ENCODE data around the gene USP21. TPM values are rescaled to one million over a fixed set of nuclear protein-coding genes. Genes with fewer than 3 reads are reported as not detected.

USP21 gene
- total RNA-seq, 4 donors from 2014 or later, result 13.7 to 28.8 (median 25.3) TPM

GRCh38 chr1:161158316-161159010 is 837 bp upstream of the USP21 start:
- 57 to 70% methylated on average over 9 of the region's 9 CpGs for whole genome bisulfite sequencing, 2 donors
- TF ChIP-seq, protein P1, sequence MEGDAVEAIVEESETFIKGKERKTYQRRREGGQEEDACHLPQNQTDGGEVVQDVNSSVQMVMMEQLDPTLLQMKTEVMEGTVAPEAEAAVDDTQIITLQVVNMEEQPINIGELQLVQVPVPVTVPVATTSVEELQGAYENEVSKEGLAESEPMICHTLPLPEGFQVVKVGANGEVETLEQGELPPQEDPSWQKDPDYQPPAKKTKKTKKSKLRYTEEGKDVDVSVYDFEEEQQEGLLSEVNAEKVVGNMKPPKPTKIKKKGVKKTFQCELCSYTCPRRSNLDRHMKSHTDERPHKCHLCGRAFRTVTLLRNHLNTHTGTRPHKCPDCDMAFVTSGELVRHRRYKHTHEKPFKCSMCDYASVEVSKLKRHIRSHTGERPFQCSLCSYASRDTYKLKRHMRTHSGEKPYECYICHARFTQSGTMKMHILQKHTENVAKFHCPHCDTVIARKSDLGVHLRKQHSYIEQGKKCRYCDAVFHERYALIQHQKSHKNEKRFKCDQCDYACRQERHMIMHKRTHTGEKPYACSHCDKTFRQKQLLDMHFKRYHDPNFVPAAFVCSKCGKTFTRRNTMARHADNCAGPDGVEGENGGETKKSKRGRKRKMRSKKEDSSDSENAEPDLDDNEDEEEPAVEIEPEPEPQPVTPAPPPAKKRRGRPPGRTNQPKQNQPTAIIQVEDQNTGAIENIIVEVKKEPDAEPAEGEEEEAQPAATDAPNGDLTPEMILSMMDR (IDR thresholded peaks at IDR 0.05), result no peak
- no peak for TF ChIP-seq POLR2A (IDR thresholded peaks at IDR 0.05)
- no peak overlapping the region for H3K4me3 ChIP-seq (ENCODE audit: low read depth, poor library complexity, severe bottlenecking)
- intact Hi-C loops (cut with DNase I; ENCODE audit: low total_unique reads), result no loop called here
- no peak for DNase-seq (ENCODE audit: low spot score in 2 of 2)

DNA sequence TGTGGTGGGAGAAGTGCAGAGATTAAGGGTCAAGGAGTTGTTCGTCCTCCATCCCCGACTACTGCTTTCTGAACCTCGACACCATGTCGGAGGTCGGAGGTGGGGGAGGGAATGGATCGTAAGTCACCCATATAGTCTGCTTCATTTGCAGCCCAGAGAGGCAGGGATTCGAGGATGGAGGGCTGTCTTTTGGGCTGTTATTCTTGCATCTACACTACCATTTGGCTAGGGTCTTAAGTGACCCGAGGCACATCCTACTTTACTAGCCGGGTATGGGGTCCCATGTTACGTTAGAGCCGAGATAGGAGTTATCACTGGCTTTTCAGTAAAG is 578 bp downstream of the USP21 start:
- H3K4me3 ChIP-seq (ENCODE audit: low read depth, poor library complexity, severe bottlenecking), result peak overlapping the region; percentile 98
- DNase-seq (ENCODE audit: low spot score in 2 of 2), result no peak
- WGBS, 2 donors, result 5 to 11% methylated on average over 11 of the region's 11 CpGs
- no peak for TF ChIP-seq POLR2A (IDR thresholded peaks at IDR 0.05)
- TF ChIP-seq, protein P1 (IDR thresholded peaks at IDR 0.05), result no peak
- intact Hi-C loops (cut with DNase I; ENCODE audit: low total_unique reads), result no loop called here

DNA sequence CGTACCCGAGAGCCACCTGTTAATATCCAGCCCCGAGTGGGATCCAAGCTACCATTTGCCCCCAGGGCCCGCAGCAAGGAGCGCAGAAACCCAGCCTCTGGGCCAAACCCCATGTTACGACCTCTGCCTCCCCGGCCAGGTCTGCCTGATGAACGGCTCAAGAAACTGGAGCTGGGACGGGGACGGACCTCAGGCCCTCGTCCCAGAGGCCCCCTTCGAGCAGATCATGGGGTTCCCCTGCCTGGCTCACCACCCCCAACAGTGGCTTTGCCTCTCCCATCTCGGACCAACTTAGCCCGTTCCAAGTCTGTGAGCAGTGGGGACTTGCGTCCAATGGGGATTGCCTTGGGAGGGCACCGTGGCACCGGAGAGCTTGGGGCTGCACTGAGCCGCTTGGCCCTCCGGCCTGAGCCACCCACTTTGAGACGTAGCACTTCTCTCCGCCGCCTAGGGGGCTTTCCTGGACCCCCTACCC is 1.4 kb downstream of the USP21 start:
- DNase-seq (ENCODE audit: low spot score in 2 of 2), result no peak
- WGBS, 2 donors, result 91 to 92% methylated on average over 22 of the region's 22 CpGs
- no peak overlapping the region for H3K4me3 ChIP-seq (ENCODE audit: low read depth, poor library complexity, severe bottlenecking)
- no peak for TF ChIP-seq POLR2A (IDR thresholded peaks at IDR 0.05)
- TF ChIP-seq, protein P1 (IDR thresholded peaks at IDR 0.05), result no peak
- intact Hi-C loops (cut with DNase I; ENCODE audit: low total_unique reads), result no loop called here

DNA sequence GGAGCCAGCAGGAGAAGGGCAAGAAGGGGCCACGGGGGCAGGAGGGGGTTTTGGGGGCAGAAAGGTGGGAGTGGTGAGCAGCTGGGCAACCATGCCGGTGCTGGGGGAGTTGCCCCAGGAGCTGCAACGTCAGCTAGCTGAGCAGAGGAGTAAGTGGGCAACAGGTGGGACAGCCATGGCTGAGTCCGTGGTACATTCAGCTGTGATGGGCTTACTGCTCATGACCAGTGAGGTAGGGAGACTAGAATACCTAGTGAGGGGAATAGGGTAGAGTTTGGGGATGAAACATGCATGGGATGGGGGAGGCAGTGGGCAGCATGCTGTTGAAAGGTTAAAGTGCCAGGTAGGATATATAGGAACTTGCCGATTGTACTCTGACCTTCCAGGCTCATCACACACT is 2.4 kb downstream of the USP21 start:
- intact Hi-C loops (cut with DNase I; ENCODE audit: low total_unique reads), result no loop called here
- no peak for DNase-seq (ENCODE audit: low spot score in 2 of 2)
- 81 to 88% methylated on average over 5 of the region's 5 CpGs for WGBS, 2 donors
- no peak overlapping the region for H3K4me3 ChIP-seq (ENCODE audit: low read depth, poor library complexity, severe bottlenecking)
- TF ChIP-seq POLR2A (IDR thresholded peaks at IDR 0.05), result no peak
- TF ChIP-seq, protein P1 (IDR thresholded peaks at IDR 0.05), result no peak

GRCh38 chr1:161162052-161162451 is 2.8 kb downstream of the USP21 start:
- DNase-seq (ENCODE audit: low spot score in 2 of 2), result no peak
- no peak overlapping the region for H3K4me3 ChIP-seq (ENCODE audit: low read depth, poor library complexity, severe bottlenecking)
- intact Hi-C loops (cut with DNase I; ENCODE audit: low total_unique reads), result no loop called here
- no peak for TF ChIP-seq POLR2A (IDR thresholded peaks at IDR 0.05)
- TF ChIP-seq, protein P1 (IDR thresholded peaks at IDR 0.05), result no peak
- WGBS, 2 donors, result 79 to 85% methylated on average over 7 of the region's 7 CpGs

- WGBS, 2 donors, result 93 to 94% methylated on average over 10 of the region's 10 CpGs
- intact Hi-C loops (cut with DNase I; ENCODE audit: low total_unique reads), result no loop called here
- no peak overlapping the region for H3K4me3 ChIP-seq (ENCODE audit: low read depth, poor library complexity, severe bottlenecking)
- TF ChIP-seq, protein P1 (IDR thresholded peaks at IDR 0.05), result no peak
- no peak for TF ChIP-seq POLR2A (IDR thresholded peaks at IDR 0.05)
- no peak for DNase-seq (ENCODE audit: low spot score in 2 of 2)
Observed at GRCh38 chr1:161162806-161163205, 3.5 kb downstream of the USP21 start.
